GM21576 (cell line): ENCODE data around the gene IKZF1.

ENCODE experiments used
- ATAC-seq: cut with Tn5 transposase; IDR thresholded peaks from one replicate; pipeline ENCODE4 v1.9.1; 2021; ENCODE audit warnings: mild to moderate bottlenecking, moderate library complexity; ENCODE audit not compliant: unreplicated experiment

The IKZF1 gene

DNA sequence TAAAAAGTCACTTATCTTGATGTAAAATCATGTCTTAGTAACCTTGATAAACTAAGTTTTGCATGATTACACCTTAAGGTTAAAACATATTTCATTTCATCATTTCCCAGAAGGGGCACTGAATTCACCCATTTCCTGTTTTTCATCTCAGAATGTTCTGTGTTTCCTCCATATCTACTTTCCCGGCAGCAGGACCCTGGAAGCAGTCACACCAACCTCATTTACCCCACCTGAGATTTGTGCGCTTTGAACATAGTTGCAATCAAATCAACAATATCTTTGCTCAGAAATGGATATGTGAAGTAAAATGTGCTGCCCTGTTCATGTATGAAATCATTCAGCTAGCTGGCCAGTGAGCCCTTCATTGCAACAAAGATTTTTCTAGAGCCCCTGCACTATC is 46.8 kb downstream of the IKZF1 start:
- no peak for ATAC-seq

DNA sequence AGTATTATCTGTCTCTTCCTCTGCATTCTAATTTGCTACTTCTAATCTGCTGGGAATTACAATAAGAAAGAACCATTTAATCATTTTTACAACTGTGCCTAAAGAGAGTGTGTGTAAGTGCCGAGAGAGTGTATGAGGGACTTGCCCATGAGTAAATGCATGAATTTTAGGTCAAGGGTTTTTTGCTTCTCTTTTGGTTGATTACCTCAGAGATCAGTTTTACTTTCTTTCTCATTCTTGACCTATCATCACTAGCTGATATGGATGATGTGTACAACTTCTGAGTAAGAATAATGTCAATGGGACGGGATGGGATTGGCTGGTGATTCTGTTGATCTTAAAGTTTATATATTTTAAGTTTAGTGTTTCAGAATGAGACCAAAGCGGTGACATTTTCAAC is 47.8 kb downstream of the IKZF1 start:
- ATAC-seq, result peak; percentile 81

DNA sequence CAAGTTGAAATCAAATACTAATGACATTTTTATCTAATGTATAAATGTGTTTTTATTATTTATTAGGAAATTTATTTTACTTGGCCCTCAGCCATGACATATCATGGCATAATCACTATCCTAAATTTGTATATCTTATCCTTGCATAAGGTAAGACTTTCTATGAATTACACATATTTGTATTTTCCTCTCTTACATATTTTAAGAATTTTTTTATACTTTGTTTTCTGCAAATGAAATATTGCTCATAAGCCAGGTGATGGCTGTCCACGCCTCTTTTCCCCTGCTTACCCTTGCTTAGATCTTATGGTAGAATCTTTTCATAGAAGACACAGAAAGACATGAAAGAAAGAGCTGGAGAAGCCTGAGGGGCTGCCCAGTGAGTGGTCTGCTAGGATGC is 48.2 kb downstream of the IKZF1 start:
- no peak for ATAC-seq

DNA sequence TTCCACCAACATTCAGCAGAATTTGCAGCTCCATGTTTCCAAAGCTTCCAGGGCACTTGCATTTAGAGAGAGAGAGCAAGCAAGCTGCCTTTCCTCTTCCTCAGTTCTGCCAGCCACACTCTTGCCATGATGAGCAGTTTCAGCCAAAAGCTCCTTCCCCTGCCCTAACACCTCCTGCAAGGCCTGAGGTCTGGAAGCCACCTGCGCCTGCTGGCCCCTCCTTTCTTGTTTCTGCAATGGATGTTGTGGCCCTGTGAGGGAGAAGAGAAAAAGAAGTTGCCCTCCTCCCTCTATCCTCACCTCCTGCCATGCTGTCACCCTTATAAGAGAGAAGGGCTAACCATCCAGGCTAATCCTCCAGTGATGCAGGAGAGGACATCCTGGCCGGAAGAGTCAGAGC is 48.7 kb downstream of the IKZF1 start:
- ATAC-seq, result no peak

DNA sequence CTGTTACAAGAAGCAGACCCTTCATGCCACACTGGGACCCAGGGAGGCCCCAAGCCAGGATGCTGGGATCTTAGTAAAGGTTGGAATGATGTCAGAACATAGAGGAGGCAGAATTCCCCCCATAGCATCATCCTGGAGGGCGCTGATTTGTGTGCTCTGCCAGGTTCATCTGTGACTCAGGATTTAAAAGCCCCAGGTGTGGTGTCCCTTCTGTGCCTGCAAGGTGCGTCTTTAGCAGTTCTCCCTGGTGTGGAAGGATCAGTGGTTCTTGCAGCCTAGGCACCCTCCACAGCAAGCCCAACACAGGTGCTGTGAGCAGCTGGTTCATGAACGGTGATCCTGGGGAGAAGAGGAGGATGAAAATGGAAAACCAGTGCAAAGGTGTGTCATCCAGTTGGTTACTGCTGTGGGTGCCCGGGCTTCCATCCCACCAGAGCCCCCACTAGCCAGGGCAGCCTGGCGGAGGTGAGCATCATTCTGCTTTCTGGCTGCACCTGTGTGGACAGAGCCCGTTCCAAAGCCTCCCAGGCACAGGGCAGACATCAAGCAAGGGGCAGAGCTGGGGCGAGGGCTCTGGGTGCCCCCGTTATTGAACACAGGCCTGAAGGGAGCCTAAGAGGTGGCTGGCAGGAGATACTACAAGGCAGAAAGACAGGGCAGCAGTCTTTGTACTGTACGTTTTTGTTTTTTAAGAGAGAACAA is 49.5 kb downstream of the IKZF1 start:
- ATAC-seq, result no peak

DNA sequence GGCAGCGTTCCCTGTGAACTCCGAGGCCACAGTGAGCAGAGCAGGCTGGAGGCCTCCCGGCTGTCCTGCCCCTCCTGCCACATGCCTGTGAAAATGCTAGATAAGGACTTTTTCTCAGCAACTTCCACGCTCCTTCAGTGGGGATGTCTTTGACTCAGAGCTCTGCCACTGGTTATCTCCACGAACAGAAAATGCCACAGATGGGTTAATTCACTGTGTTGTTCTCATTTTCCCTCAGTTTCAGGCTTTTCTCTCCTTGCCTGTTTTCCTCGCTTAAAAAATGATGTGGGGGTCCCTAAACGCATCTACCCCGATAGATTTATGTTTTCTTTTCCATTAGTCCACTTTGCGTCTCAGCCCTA is 51.3 kb downstream of the IKZF1 start:
- ATAC-seq, result no peak

DNA sequence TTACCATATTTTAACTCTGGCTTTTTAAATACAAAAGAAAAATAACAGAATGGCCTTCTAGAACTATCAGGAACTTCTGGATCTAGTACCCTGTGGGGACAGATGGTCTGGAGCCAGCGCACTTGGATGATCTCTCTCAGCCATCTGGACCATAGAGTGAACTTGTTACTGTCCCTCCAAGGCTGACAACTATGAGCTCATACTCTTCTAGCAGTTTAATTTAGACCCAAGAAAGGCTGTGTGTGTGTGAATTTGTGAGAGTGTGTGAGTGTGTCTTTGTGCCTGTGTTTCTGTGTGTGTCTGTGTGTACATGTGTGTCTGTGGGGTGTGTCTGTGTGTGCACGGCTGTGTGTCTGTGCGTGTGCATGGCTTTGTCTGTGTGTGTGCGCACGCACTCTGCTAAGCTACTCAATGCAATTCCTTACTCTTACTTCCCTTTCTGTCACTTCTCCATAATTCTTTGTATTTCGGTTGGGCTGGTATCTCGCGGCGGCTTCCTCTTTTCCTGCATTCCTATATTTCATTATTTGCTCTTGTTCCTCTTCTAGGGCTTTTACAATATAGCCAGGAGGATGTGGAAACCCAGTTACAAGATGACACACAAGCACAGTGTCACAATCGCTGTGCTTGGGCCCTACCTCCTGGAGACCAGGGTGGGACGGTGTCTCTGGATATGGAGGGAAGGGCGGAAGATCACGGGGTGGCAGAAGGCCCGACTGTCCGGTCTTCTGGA is 51.9 kb downstream of the IKZF1 start:
- ATAC-seq, result no peak

DNA sequence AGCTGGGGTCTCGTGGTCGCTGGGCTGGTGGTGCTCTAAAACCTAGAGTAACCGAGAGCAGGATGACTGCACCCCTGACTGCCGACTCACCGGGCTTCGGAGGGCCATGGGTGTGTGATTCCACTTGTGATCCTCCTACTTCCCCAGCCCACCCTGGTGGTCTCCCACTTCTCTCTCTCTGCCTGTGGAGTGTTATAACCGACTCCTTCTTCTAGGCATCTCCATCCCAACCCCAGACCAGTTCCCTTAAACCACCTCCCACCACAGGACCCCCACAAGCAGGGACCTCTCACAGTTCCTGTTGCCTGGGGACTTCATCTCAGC is 52.4 kb downstream of the IKZF1 start:
- no peak for ATAC-seq

DNA sequence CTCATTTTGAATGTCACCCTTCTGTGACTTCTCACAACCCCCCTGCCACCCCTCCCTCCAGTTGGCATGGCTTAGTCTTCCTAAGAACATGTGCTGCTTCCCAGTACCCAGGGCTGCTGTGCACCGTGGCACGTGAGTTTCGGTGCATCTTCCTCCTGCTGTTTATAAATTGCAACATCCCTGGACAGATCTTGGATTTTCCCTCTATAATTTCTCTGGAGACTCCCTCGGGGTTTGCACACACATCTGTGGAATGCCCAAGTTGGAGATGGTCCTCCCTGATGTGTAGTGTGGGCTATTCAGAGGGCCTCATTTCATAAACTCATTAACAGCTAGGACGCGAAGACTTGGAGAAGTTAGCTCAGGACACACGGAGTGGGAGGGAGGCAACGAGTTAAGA is 52.9 kb downstream of the IKZF1 start:
- ATAC-seq, result no peak

DNA sequence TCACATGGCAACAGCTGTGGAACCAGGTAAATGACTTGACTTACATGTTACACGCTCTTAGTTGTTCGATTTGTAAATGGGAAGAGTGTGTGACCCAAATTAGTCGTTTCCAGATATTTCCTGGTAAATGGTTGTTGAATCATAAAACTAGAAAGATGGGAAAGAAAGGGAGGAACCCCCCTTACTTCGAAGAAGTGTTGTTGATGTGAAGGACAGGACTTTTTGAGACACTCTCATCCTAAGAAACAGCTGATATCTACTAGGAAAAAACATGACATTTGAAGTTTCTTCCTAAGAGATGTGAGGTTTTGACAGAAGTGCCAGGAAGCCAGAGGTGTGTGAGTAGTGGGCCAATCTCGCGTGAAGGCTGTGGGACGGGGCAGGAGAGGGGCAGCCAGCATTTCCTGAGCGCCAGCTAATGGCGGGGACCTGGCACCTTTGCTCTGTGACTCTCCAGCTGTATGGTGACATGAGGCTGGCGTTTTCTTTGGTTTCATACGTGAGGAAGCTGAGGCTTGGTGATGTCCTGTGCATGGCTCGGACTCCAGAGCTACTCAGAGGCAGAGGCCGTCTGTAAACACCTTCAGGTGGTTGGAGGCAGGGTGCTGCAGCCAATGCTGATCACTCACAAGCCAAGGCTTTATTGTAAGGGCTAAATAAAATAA is 53.7 kb downstream of the IKZF1 start:
- no peak for ATAC-seq

DNA sequence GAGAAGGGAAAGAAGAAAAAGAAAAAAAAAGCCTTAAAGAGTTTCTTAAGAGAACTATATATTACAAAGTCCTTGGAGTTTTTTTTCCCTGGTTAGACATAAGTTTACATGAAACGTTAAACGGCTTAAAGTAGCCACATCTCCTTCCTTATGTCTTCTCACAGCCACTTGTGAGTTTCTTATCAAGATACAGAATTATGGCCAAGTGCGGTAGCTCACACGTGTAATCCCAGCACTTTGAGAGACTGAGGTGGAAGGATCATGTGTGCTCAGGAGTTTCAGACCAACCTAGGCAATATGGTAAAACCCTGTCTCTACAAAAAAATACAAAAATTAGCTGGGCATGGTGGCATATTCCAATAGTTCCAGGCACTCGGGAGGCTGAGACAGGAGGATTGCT is 54.3 kb downstream of the IKZF1 start:
- ATAC-seq, result no peak

DNA sequence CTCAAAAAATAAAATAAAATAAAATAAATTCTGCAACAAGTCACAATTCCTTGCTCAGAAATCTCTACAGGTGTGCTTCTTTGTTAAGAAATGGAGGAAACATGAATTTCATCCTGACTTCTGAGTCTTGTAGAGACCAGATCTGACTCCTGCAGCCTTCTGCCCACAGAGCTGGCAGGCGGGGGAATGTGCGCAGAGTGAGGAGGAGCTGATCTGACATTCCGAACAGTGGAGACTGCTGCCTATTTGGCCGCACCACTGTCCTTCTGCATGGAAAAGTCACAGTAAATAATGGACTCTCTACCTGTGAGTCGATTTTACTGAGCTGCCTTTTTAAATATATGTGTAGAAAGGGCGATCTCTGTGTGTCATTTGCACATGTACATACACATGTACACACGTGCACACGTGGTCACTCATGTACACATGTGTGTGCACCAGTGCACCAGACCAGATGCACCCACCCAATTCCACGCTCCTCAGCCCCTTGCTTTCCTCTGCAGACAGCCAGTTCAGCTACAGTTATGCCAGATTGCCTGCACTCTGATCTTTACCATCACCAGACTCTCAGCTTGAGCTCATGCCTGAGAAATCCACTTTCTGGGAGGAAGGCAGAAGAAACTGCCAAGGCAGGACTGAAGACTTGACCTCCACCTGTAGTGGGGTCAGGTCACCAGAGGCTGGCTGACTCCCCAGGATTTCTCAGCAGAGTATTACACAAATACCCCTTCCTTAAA is 54.9 kb downstream of the IKZF1 start:
- no peak for ATAC-seq

DNA sequence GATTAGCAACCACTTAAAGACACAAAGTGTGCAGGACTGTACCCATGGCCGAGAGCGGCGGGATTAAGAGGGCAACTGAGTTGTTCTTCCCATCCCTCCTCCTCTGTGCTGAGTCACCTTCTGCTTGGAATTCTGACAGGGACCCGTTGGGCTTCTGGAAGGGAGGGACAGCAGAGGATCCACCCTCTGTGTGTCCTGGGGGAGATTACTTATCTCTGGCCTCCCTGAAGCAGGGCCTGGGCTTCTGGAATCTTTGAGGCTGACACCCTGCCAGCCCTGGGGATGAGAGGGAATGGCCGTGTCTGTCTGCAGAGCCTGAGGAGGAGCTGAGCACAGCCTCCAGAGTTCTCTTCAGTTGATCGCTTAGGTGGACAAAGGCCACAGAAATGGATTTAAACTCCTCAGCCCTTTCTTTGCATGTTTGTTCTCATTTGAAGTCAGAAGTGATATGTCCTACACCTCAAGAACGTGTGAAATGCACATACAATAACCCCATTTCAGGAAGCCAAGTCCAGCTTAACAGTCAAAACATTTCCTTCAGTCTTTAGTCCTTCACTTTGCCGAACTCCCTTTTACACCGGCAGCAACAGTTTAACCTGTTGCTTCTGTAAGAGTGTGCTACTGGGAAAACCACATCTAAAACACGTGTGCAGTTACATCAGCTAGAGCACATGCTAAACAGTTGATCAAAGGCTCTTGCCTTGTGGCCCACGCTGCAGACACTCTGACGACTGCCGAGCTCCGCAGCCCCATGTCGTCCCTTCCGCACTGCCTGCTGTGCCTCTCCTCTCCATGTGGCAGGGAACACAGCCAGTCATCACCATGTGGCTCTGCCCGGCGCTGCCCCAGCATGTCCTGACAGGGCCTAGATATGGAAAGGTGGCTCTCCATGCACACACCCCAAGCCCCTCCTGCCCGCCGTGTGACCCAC is 55.7 kb downstream of the IKZF1 start:
- no peak for ATAC-seq

DNA sequence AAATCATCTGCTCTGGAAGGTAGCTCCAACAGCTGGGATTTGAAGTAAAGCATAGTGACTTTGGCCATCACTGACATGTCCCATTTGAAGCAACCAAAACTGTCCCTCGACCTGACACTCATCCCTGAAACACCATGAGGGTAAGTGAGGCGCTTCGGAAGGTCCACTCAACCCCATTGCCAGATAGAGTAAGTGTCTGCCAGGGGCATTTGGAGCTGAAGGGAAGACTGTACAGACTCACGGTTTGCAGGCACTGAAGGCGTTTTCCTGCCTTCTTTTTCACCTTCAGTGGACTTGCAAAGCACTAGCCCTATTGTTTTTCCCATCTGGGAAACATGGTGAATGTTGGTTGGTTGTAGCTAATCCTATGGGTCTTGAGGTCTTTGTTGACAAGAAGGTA is 57.6 kb downstream of the IKZF1 start:
- no peak for ATAC-seq

DNA sequence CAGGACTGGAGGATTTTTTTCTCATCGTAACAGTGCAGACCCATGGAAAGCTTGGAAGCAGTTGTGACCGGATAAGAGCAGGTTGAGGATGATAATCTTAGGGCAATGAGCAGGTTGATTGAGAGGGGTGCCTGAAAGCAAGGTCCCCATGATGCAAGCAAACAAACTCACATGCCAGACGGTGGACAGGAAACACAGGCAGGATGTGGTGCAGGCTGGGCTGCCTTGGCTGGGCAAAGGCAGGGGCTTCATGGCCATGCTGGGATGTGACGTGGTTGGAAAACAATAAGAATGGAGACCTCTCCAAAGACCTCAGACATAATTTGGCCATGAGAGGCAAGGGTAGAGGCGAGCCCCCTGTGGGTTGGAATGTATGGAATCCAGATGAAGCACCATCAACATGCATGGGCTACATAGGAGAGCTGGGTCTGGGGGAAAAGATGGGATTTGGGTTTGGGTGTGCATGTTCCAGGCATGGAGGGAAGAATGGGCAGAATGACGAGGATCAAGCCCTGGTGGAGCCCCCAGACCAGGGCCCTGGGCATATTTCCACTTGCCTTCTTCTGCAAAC is 58.3 kb downstream of the IKZF1 start:
- ATAC-seq, result no peak

DNA sequence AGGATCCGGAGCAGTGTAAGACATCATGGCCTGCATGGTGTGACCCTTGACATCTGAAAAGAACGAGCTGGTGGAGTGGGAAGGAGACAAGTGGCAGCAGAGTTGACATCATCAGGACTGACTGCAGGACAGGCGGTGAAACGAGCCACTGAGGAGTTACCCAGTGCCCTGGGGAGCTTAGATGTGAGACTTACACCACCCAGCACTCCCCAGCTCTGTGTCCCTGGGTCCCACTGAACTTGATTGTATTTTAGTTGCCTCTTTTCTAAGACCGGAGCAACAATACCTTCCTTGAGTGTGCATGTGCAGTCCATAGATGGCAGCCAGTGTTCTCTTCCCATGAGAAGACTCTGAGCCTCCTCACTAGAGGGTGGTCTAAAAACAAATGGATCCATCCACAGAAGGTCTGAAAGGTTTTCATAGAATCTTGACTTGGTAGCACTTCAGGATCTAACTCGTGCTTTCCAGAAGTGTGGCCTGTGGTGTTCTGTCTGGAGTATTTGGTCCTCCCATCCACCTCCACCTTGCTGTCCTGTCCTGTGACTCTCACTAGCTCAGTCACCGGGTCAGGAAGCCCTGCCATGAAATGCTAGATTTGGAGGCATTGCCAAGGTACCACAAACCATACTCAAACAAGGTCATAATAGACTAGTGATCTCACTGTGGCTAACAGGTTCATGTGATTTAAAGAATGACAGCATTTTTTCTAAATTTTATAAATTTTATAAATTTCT is 59.0 kb downstream of the IKZF1 start:
- ATAC-seq, result no peak

DNA sequence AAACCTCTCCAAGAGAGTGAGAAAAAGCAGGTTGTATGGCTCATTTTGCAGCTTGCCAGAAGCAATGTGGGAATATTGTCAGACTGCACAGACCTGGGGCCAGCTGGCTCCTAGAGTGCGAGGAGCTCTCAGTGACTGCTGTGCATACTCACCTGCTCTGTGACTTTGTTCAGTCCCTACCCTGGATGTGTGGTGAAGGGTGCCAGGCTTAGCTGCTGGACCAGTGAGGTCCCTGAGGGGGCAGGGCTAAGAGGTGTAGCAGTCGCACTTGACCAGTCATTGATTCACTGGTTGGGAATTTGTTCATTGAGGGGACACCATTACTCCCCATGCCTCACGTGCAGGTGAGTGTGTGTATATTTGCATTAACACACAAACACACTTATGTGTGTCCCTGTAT is 60.1 kb downstream of the IKZF1 start:
- no peak for ATAC-seq

DNA sequence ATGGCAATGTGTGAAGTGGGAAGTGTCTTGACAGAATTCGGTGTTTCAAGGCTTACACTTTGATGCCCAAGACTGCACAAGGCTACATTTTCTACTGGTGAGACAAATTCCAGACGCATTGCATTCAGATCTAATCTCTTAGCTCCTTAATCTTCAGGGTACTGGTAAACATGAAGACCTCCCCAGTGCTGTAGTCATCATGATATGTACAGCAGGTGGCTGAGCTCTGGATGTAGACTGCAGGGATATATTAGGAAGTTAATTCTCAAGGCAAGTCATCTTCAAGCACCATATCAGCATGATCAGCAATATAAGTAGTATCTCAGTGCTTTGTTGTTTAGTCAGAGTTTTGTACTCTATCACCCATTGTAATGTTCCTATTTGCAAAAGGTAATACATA is 61.8 kb downstream of the IKZF1 start:
- no peak for ATAC-seq

DNA sequence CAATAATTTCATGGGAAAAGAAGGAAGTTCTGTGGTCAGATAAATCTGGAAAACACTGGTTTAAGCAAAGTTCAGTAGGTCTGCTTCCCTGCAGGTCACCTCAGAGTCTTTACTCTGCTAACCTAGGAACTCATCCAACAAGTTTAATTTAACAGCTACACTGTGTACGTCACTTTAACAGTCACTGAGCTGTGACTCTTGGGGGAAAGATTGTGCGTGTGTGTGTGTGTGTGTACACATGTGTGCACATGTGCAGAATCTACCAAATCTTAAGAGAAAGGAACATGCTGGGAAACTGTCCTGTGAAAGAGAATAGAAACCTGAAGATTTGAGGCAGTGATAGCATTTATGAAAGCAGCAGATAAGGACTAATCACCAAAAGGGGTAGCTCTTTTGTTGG is 62.6 kb downstream of the IKZF1 start:
- no peak for ATAC-seq

DNA sequence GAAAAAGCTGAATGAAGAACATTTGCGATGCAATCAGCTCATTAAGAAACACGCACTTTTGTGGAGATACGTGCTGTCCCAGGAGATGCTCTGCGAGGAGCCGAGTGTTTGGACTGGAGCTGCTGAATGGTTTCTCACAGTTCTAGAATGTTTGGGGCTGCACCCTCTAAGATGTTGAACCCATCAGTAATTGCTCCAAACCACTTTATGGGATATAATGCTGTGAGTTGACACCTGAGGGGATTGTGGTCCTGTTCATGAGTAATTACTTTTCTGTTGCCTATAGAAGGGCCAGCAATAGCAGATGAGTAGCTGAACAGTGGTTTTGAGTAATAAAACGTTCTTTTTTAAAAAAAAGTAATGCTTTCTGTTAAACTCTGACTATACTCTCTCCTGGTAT is 63.1 kb downstream of the IKZF1 start:
- ATAC-seq, result no peak
